Fibroblast of peridontal ligament (primary cell): ENCODE measurements around the gene SELENOV.
A peak's percentile ranks its signal among the peaks of the same experiment; 100 is the strongest.

Experiments
- DNase-seq: peaks from one replicate; pipeline ENCODE4 v3.0.0-alpha.2; 2010; ENCODE audit errors: extremely low read depth

Gene SELENOV

GRCh38 chr19:39492788-39493187 is 22.2 kb upstream of the SELENOV start:
- DNase-seq: no peak

DNA sequence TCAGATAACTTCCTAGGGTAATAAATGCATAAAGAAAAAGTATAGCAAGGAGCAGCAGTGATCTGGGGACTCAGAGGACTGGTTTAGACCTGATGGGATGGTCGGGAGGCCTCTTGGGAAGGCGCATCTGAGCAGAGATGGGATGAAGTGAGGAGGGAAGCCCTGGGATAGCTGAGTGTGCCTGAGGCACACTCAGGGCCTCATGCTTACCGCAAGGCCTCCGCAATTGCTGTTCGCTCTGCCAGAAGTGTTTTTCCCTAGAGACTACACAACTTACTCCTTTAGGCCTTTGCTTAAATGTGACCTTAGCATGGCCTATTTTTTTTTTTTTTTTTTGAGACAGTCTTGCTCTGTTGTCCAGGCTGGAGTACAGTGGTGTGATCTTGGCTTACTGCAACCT is 20.3 kb upstream of the SELENOV start:
- no peak for DNase-seq

DNA sequence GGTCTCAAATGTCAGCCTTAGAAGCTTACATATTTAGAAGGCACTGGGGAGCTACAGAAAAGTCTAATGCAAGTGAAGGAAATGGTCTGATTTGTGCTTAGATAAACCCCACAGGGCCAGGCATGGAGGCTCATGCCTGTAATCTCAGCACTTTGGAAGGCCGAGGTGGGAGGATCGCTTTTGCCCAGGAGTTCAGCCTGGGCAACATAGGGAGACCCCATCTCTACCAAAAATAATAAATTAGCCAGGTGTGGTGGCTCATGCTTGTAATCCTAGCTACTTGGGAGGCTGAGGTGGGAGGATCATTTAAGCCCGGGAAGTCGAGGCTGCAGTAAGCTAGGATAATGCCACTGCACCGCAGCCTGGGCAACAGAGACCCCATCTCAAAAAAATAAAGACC is 18.9 kb upstream of the SELENOV start:
- DNase-seq: no peak

GRCh38 chr19:39497701-39497995 is 17.3 kb upstream of the SELENOV start:
- DNase-seq: no peak

DNA sequence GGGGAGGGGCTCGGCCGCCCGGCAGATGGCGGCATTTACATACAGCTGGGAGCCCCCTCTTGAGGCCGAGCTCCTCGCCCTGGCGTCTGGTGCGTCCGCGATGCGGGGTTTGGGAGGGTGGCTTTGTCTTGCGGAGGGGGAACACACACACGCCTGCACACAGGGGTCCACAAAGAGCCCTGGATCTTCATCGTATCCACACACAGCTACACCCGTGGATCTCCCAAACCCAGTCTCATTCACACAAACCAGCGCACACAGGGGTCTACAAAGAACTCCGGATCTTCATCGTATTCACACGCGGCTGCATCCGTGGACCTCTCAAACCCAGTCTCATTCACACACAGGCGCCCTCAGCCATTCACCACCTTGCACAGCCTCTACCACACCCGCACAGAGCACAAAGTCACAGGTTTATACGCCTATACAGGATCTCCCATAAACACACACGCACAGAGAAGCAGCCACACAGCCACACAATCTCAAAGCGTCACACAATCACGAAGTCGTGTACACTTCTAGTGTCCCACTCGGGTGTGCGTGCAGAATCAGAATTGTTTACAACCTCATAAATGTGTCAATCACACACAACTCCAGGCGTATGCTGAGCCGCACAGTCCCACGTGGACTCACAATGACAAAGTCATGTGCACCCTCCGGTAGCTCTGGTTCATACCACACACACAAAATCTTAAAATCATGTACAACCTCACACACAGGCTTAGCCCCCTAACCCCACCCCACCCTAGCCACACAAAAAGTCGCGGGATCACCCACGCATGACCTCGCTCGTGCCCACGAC is 16.7 kb upstream of the SELENOV start:
- peak; percentile 18 for DNase-seq

DNA sequence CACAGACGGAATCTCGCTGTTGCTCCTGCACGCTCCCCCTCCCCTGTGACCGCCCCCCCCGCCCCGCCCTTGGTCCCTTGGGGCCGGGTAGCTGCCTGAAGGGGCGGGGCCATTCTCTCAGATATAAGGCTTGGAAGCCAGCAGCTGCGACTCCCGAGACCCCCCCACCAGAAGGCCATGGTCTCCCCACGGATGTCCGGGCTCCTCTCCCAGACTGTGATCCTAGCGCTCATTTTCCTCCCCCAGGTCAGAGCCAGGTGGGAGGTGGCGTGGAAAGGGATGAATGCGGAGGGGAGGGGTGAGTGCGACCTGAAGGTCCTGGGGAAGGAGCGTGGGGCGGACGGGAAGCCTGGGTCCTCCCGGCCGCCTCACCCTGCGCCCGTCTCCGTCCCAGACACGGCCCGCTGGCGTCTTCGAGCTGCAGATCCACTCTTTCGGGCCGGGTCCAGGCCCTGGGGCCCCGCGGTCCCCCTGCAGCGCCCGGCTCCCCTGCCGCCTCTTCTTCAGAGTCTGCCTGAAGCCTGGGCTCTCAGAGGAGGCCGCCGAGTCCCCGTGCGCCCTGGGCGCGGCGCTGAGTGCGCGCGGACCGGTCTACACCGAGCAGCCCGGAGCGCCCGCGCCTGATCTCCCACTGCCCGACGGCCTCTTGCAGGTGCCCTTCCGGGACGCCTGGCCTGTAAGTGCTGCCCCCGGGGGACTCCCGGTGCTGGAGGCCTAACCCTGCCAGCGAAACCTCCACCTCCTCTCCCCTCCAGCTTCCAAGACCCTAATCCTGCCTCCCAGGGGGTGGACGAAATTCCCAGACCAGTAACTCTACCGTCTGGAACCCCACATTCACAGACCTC is 15.9 kb upstream of the SELENOV start, which contains the start of gene DLL3:
Gene DLL3, plus strand, starts transcription at position 150 of the 845 bp plus-strand sequence. Its CDS starts 28 bp downstream, at position 178.
- DNase-seq: no peak

DNA sequence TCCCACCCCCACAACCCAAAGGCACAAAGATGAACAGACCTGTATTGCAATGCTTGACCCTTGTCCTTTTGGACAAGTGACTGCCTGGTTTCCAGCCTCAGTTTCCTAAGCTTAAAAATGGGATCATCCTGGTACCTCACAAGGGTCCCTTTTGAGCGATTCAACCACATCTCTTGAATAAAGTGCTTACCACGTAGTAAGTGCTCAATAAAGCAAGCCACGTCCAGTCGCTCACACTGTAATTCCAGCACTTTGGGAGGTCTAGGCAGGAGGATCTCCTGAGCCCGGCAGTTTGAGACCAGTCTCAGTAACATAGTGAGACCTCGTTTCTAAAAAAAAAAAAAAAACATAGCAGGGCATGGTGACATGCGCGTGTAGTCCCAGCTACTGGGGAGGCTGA is 15.0 kb upstream of the SELENOV start:
- DNase-seq: no peak

- no peak for DNase-seq
These were observed 14.4 kb upstream of the SELENOV start for GRCh38 chr19:39500543-39500942.

DNA sequence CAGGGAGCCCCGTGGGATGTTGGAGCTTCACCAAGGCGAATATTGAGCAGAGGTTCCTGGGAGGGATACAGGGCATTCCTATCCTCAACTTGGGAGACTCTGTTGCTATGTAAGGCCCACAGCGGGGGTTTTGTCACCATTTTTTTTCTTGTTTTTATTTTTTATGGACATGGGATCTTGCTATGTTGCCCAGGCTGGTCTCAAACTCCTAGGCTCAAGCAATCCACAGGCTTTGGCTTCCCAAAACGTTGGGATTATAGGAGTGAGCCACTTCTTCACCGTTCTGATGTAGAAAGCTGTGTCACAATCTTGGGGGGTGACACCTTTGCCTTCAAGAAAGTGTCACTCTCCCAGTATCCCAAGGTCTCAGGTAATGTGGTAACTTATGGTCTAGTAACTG is 13.6 kb upstream of the SELENOV start:
- no peak for DNase-seq

DNA sequence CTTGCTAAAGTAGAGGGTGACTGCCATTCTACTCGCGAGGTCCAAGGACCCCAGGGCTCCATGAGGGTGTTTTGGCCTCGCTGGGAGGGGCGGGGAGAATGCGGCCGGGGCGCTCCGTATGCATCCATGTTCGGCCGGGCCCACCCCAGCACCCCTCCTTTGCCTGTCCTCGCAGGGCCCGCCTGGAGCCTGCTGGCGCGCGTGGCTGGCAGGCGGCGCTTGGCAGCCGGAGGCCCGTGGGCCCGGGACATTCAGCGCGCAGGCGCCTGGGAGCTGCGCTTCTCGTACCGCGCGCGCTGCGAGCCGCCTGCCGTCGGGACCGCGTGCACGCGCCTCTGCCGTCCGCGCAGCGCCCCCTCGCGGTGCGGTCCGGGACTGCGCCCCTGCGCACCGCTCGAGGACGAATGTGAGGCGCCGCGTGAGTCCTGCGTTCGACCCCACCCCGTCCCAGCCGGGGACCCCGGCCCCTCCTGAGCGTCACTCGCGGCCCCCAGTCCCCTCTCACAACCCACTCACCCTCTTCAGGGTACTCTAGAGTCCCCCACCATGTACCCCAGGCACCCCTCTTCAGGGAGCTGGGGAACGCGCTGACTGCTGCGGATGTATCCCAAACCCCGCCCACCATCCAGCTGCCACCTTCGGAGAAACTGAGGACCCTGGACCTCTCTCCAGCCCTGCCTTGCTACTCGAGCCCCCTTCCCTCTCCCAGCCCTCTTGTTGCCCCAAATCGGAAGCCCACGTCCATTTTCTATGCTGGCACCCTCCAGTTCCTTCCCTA is 12.1 kb upstream of the SELENOV start:
- DNase-seq: peak; percentile 41

DNA sequence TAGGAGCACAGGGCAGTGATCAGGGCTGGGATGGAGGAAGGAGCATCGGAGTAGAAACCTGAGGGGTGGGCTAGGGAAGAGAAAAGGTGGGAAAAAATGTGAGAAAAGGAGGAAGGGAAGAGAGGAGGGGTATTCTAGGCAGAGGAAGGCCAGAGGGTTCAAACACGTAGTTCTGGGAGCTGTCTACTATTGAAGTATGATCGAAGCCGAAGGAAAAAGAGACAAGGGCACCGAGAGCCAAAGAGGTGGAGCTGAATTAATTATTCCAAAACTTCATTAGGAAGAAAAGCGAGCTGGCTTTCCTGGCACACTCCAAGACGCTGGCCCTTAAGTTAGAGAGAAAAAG is 8.4 kb upstream of the SELENOV start:
- DNase-seq: no peak

- DNase-seq: peak; percentile 27
These were observed 7.8 kb upstream of the SELENOV start for GRCh38 chr19:39506944-39507714.

- no peak for DNase-seq
These were observed 7.1 kb upstream of the SELENOV start for GRCh38 chr19:39507715-39508364.

GRCh38 chr19:39508629-39509028 is 6.3 kb upstream of the SELENOV start:
- no peak for DNase-seq

DNA sequence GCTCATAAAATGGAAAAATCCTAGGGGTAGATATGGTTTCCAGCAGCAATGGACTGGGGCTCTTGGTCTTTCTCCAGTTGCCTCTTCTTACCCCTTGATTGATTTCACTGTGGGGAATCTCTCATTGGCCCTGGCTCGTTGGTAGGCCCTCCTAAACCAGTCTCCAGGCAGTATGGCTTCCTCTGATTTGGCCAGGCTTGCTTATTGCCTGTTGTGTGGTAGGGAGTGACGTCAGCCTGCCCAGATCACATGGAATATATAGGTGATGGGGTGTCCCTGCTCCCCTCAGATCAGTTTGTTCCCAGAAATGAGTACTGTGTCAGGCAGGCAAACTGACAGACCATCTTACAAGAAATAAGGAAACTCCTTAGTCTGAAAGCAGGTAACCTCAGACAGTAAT is 5.7 kb upstream of the SELENOV start:
- no peak for DNase-seq

DNA sequence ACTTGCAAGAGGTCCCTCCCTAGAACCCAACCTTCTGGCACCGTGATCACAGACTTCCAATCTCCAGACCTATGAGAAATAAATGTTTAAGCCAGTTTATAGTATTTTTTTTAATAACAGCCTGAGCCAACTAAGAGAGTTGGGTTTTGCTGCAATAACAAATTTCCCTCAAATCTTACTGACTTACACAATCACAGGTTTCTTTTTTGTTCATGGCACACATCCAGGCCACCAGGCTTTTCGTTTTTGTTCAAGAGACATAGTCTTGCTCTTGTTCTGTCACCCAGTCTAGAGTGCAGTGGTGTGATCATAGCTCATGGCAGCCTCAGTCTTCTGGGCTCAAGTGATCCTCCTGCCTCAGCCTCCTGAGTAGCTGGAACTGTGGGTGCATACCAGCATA is 2.0 kb upstream of the SELENOV start:
- no peak for DNase-seq

GRCh38 chr19:39515551-39516191 is 732 bp downstream of the SELENOV start:
- DNase-seq: no peak

DNA sequence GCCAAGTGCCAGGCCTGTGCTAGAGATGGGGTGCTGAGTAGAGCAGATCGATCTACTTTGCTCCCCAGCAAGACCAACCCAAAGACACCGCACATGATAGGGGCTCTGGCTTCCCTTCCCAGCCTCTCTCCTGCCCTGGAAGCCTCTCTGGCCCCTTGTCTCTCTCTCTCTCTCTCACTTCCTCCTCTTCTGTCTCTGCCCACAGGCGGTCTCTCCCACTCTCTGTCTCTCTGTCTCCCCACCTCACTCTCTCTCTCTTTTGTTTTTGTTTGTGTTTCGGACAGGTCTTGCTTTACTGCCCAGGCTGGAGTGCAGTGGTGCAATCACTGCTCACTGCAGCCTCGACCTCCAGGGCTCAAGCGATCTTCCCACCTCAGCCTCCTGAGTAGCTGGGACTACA is 1.3 kb downstream of the SELENOV start:
- DNase-seq: no peak

DNA sequence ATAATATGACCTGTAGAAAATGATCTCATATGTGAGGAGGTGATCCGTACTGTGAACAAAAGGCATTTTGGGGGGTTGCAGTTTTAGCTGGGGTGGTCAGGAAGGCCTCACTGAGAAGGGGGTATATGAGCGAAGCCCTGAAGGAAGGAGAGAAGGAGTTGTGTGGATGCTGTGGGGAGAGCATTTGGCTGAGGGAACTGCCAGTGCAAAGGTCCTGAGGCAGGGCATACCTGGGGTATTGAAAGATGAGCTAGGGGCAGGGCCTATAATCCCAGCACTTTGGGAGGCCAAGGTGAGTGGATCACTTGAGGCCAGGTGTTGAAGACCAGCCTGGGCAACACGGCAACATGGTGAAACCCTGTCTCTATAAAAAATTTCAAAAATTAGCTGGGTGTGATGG is 2.5 kb downstream of the SELENOV start:
- DNase-seq: no peak

DNA sequence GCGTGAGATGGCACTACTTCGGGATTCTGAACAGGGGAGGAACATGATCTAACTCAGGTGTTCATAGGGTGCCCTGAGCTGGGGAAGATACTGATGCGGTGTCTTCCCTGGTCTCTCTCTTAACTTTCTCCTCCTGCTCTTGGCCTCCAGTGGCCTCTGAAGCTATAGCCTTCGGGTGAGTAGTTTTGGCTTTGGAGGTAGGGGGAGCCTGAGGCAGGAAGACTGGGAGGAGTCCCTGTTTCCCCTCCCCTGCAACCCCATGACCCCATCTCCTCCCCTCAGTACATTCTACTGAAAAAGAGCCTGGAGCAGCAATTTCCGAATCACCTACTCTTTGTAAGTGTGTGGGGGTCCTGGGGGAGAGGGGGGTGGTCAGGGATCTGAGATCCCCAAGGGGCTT is 3.5 kb downstream of the SELENOV start:
- DNase-seq: no peak

- no peak for DNase-seq
These were observed 4.0 kb downstream of the SELENOV start for GRCh38 chr19:39518975-39519374.
